ENCODE results near the gene RABGGTA. TPM values are rescaled to one million over a fixed set of nuclear protein-coding genes. Genes with fewer than 3 reads are reported as not detected.

RABGGTA gene
- total and polyA plus RNA-seq, 4 donors = 17.1 to 40.0 (median 22.6) TPM

- Histone ChIP-seq H3K9me3 (ENCODE audit: control insufficient read depth, low read length) (no peaks in the 10 kb centered on the region), H3K27me3 (ENCODE audit: control insufficient read depth in 1 of 2, insufficient read depth in 2 of 2, low read length in 1 of 2) (no peaks in the 10 kb centered on the region), H3K36me3 (ENCODE audit: control insufficient read depth in 1 of 2, insufficient read depth in 2 of 2, low read length in 1 of 2) (peaks cover 0 to 16% of the 10 kb centered on the region in 2 donors), H3K27ac (ENCODE audit: low read depth in 1 of 2, low read length in 2 of 2) (no peak overlapping the region), H3K4me1 (ENCODE audit: control insufficient read depth in 1 of 2, insufficient read depth in 2 of 2, low read length in 2 of 2) (no peaks in the 10 kb centered on the region), H3K4me3 (ENCODE audit: low read length in 2 of 2) (no peak overlapping the region)
- intact Hi-C loops (cut with DNase I) = no loop called here
- ATAC-seq (ENCODE audit: low FRiP score) = no peak
- DNase-seq = no peak
- WGBS, 2 donors = 80 to 82% methylated on average over 11 of the region's 11 CpGs
These were observed 35.8 kb upstream of the RABGGTA start for GRCh38 chr14:24307156-24307574.

GRCh38 chr14:24304019-24304387 is 32.6 kb upstream of the RABGGTA start:
- intact Hi-C loops (cut with DNase I) = no loop called here
- Histone ChIP-seq H3K4me1 (ENCODE audit: control insufficient read depth in 1 of 2, insufficient read depth in 2 of 2, low read length in 2 of 2) (no peaks in the 10 kb centered on the region), H3K27me3 (ENCODE audit: control insufficient read depth in 1 of 2, insufficient read depth in 2 of 2, low read length in 1 of 2) (no peaks in the 10 kb centered on the region), H3K36me3 (ENCODE audit: control insufficient read depth in 1 of 2, insufficient read depth in 2 of 2, low read length in 1 of 2) (peaks cover 0 to 16% of the 10 kb centered on the region in 2 donors), H3K27ac (ENCODE audit: low read depth in 1 of 2, low read length in 2 of 2) (no peak overlapping the region), H3K4me3 (ENCODE audit: low read length in 2 of 2) (no peak overlapping the region), H3K9me3 (ENCODE audit: control insufficient read depth, low read length) (no peaks in the 10 kb centered on the region)
- ATAC-seq (ENCODE audit: low FRiP score) (no peak), DNase-seq (no peak)
- 95 to 96% methylated on average over 11 of the region's 11 CpGs for WGBS, 2 donors

DNA sequence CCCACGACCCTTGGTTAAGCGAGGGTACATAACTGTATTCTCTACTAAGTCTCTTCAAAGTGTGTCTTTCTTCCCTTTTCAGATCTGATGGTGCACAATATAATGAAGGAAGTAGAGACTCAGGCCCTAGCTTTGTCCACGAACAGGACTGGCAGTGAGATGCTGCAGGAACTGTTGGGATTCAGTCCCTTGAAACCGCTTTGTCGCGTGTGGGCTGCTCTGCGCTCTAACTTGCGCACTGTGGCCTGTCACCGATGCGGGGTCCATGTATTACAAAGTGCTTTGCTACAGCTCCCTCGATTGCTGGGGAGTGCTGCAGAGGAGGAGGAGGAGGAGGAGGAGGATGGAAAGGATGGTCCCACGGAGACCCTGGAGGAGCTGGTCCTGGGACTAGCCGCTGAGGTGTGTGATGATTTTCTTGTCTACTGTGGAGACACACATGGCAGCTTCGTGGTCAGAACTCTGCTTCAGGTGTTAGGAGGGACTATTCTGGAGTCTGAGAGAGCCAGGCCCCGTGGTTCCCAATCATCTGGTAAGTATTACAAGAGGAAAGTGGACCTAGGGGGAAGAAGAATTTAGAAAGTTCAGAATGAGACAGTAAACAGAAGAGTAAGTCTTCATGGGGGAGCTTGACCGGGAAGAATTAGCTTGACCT is 29.1 kb upstream of the RABGGTA start:
- Histone ChIP-seq H3K9me3 (ENCODE audit: control insufficient read depth, low read length) (no peaks in the 10 kb centered on the region), H3K4me1 (ENCODE audit: control insufficient read depth in 1 of 2, insufficient read depth in 2 of 2, low read length in 2 of 2) (no peaks in the 10 kb centered on the region), H3K36me3 (ENCODE audit: control insufficient read depth in 1 of 2, insufficient read depth in 2 of 2, low read length in 1 of 2) (peaks cover 0 to 6% of the 10 kb centered on the region in 2 donors), H3K27me3 (ENCODE audit: control insufficient read depth in 1 of 2, insufficient read depth in 2 of 2, low read length in 1 of 2) (no peaks in the 10 kb centered on the region), H3K27ac (ENCODE audit: low read depth in 1 of 2, low read length in 2 of 2) (no peak overlapping the region), H3K4me3 (ENCODE audit: low read length in 2 of 2) (peak overlapping the region; percentile 53 to 90)
- WGBS, 2 donors = 30 to 31% methylated on average over 16 of the region's 16 CpGs
- intact Hi-C loops (cut with DNase I) = no loop called here
- DNase-seq (no peak), ATAC-seq (ENCODE audit: low FRiP score) (no peak)

- peak within 1 kb of the TSS in 1 of 2 donors; percentile 10 for H3K27ac ChIP-seq (ENCODE audit: low read depth in 1 of 2, low read length in 2 of 2)
- WGBS, 2 donors = 1% methylated on average over 69 to 75 of the region's 75 CpGs
These were observed 28.1 kb upstream of the RABGGTA start, which contains the start of the genes DHRS1 and NOP9 for GRCh38 chr14:24299255-24300191. Gene DHRS1, minus strand, starts transcription at chr14:24299780. Its CDS starts 674 bp downstream, at chr14:24299106. Gene NOP9, plus strand, starts transcription at chr14:24299850. Its CDS starts 105 bp downstream, at chr14:24299955.

DNA sequence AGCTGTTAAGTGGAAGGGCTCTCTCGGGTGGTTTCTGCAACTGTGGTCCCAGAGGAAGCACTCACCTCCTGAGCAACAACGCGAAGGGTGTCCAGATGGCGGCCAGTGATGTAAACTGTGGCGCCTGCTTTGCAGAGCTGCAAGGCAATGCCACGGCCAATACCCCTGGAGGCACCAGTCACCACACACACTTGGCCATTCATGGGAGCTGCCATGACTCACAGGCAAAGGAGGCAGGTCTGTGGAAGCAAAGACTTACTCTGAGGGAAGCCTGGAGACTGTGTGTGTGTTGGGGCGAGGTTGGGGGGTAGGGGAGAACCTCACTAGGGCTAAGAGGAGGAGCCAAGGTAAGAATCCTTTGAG is 27.5 kb upstream of the RABGGTA start:
- 50 to 51% methylated on average over 7 of the region's 7 CpGs for WGBS, 2 donors
- H3K27me3 ChIP-seq (ENCODE audit: control insufficient read depth in 1 of 2, insufficient read depth in 2 of 2, low read length in 1 of 2) = no peaks in the 10 kb centered on the region
- no peak overlapping the region for H3K27ac ChIP-seq (ENCODE audit: low read depth in 1 of 2, low read length in 2 of 2)
- H3K9me3 ChIP-seq (ENCODE audit: control insufficient read depth, low read length) = no peaks in the 10 kb centered on the region
- intact Hi-C loops (cut with DNase I) = loop anchor here in 1 of 2 donors (5.0 kb wide), 1 partner anchor 57 kb away; the partner anchor contains the start of gene TINF2
- DNase-seq = no peak
- no peaks in the 10 kb centered on the region for H3K4me1 ChIP-seq (ENCODE audit: control insufficient read depth in 1 of 2, insufficient read depth in 2 of 2, low read length in 2 of 2)
- ATAC-seq (ENCODE audit: low FRiP score) = peak; percentile 4
- H3K4me3 ChIP-seq (ENCODE audit: low read length in 2 of 2) = peak overlapping the region; percentile 58 to 90
- peaks cover 0 to 3% of the 10 kb centered on the region in 2 donors for H3K36me3 ChIP-seq (ENCODE audit: control insufficient read depth in 1 of 2, insufficient read depth in 2 of 2, low read length in 1 of 2)

More at GRCh38 chr14:24299255-24300191, 28.1 kb upstream of the RABGGTA start, which contains the start of the genes DHRS1 and NOP9:
- Histone ChIP-seq H3K4me1 (ENCODE audit: control insufficient read depth in 1 of 2, insufficient read depth in 2 of 2, low read length in 2 of 2) (no peaks in the 10 kb centered on the region), H3K27me3 (ENCODE audit: control insufficient read depth in 1 of 2, insufficient read depth in 2 of 2, low read length in 1 of 2) (no peaks in the 10 kb centered on the region), H3K9me3 (ENCODE audit: control insufficient read depth, low read length) (no peaks in the 10 kb centered on the region), H3K36me3 (ENCODE audit: control insufficient read depth in 1 of 2, insufficient read depth in 2 of 2, low read length in 1 of 2) (peaks cover 0 to 3% of the 10 kb centered on the region in 2 donors), H3K4me3 (ENCODE audit: low read length in 2 of 2) (peak within 1 kb of the TSS; percentile 58 to 90)
- DNase-seq = peak; percentile 93 to 97
- intact Hi-C loops (cut with DNase I) = loop anchor here in 1 of 2 donors (5.0 kb wide), 1 partner anchor 57 kb away; the partner anchor contains the start of gene TINF2
- peak; percentile 94 for ATAC-seq (ENCODE audit: low FRiP score)

GRCh38 chr14:24297190-24297964 is 26.0 kb upstream of the RABGGTA start:
- no peaks in the 10 kb centered on the region for H3K36me3 ChIP-seq (ENCODE audit: control insufficient read depth in 1 of 2, insufficient read depth in 2 of 2, low read length in 1 of 2)
- H3K27me3 ChIP-seq (ENCODE audit: control insufficient read depth in 1 of 2, insufficient read depth in 2 of 2, low read length in 1 of 2) = no peaks in the 10 kb centered on the region
- H3K9me3 ChIP-seq (ENCODE audit: control insufficient read depth, low read length) = no peaks in the 10 kb centered on the region
- no peak overlapping the region for H3K4me3 ChIP-seq (ENCODE audit: low read length in 2 of 2)
- H3K4me1 ChIP-seq (ENCODE audit: control insufficient read depth in 1 of 2, insufficient read depth in 2 of 2, low read length in 2 of 2) = no peaks in the 10 kb centered on the region
- WGBS, 2 donors = 54 to 57% methylated on average over 5 of the region's 5 CpGs
- DNase-seq = no peak
- no peak overlapping the region for H3K27ac ChIP-seq (ENCODE audit: low read depth in 1 of 2, low read length in 2 of 2)
- intact Hi-C loops (cut with DNase I) = loop anchor here (1.0 to 5.0 kb wide), 2 partner anchors 54 to 55 kb away; partner anchors contain the start of gene TINF2 (in 1 of the 2)
- ATAC-seq (ENCODE audit: low FRiP score) = no peak

GRCh38 chr14:24296341-24297157 is 25.2 kb upstream of the RABGGTA start:
- Histone ChIP-seq H3K27ac (ENCODE audit: low read depth in 1 of 2, low read length in 2 of 2) (no peak overlapping the region), H3K36me3 (ENCODE audit: control insufficient read depth in 1 of 2, insufficient read depth in 2 of 2, low read length in 1 of 2) (no peaks in the 10 kb centered on the region), H3K27me3 (ENCODE audit: control insufficient read depth in 1 of 2, insufficient read depth in 2 of 2, low read length in 1 of 2) (no peaks in the 10 kb centered on the region), H3K4me3 (ENCODE audit: low read length in 2 of 2) (no peak overlapping the region), H3K4me1 (ENCODE audit: control insufficient read depth in 1 of 2, insufficient read depth in 2 of 2, low read length in 2 of 2) (no peaks in the 10 kb centered on the region), H3K9me3 (ENCODE audit: control insufficient read depth, low read length) (no peaks in the 10 kb centered on the region)
- 55 to 57% methylated on average over 12 of the region's 12 CpGs for WGBS, 2 donors
- peak in 1 of 2 donors; percentile 71 for DNase-seq
- intact Hi-C loops (cut with DNase I) = loop anchor here (1.0 to 5.0 kb wide), 2 partner anchors 53 to 54 kb away; partner anchors contain the start of gene TINF2 (in 1 of the 2)
- ATAC-seq (ENCODE audit: low FRiP score) = peak; percentile 74
